SK-N-SH treated with all-trans-retinoic acid at 6 μM for 48 hours (cell line): ENCODE data around the gene EVA1C.

Source experiments
- RARB ChIP-seq: fragments of 250-450 bp; sonication (Bioruptor Pico); IDR thresholded peaks from 2 replicates; pipeline ENCODE4 v1.8.0; 2021; ENCODE audit warnings: mild to moderate bottlenecking, moderate library complexity
- ZC3H10 ChIP-seq: fragments of 250-450 bp; sonication (Bioruptor Pico); IDR thresholded peaks from 2 replicates; pipeline ENCODE4 v1.5.1; 2021; ENCODE audit warnings: mild to moderate bottlenecking, moderate library complexity
- TF ChIP-seq, protein P1 (sequence below): fragments of 250-450 bp; sonication (Bioruptor Pico); IDR thresholded peaks from 2 replicates; pipeline ENCODE4 v1.8.0; 2020; ENCODE audit warnings: mild to moderate bottlenecking, moderate library complexity, borderline replicate concordance

DNA sequence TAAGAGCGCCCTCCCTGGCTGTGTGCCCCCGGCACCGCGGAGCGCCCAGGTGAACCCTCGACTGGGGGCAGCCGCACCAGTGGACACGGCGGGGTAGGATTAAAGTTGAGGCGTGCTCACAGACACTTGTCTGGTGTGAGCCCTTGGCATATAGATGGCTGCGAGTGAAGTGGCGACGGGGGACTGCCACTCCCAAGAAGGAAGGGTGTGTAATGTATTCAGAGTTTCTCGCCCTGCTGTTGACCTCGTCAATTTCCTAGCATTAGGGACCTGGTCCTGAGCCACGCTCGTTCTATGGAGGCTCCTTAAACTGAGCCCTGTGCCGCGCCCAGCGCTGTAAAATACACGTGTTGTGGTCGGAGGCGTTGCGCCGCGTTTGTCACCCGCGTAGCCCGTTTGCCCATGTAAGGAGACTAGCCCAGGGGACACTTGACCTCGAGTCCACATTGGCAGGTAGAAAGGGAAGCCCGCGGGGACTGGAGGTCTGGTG, 554 bp downstream of the EVA1C start:
- no peak for TF ChIP-seq ZC3H10
- no peak for TF ChIP-seq RARB (CRISPR knock-in tag)
- TF ChIP-seq, protein P1, sequence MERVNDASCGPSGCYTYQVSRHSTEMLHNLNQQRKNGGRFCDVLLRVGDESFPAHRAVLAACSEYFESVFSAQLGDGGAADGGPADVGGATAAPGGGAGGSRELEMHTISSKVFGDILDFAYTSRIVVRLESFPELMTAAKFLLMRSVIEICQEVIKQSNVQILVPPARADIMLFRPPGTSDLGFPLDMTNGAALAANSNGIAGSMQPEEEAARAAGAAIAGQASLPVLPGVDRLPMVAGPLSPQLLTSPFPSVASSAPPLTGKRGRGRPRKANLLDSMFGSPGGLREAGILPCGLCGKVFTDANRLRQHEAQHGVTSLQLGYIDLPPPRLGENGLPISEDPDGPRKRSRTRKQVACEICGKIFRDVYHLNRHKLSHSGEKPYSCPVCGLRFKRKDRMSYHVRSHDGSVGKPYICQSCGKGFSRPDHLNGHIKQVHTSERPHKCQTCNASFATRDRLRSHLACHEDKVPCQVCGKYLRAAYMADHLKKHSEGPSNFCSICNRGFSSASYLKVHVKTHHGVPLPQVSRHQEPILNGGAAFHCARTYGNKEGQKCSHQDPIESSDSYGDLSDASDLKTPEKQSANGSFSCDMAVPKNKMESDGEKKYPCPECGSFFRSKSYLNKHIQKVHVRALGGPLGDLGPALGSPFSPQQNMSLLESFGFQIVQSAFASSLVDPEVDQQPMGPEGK = no peak
